Measurements from ENCODE around the gene GLIPR2. TPM values are rescaled to one million over a fixed set of nuclear protein-coding genes. Genes with fewer than 3 reads are reported as not detected.
"Not testable (repeated sequence)": the region's sequence is repeated elsewhere in the genome, so short reads cannot be mapped to it uniquely, and the experiment has no call there.

GLIPR2 gene, protein sequence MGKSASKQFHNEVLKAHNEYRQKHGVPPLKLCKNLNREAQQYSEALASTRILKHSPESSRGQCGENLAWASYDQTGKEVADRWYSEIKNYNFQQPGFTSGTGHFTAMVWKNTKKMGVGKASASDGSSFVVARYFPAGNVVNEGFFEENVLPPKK
- total RNA-seq = 28.8 and 30.1 TPM in 2 replicates

DNA sequence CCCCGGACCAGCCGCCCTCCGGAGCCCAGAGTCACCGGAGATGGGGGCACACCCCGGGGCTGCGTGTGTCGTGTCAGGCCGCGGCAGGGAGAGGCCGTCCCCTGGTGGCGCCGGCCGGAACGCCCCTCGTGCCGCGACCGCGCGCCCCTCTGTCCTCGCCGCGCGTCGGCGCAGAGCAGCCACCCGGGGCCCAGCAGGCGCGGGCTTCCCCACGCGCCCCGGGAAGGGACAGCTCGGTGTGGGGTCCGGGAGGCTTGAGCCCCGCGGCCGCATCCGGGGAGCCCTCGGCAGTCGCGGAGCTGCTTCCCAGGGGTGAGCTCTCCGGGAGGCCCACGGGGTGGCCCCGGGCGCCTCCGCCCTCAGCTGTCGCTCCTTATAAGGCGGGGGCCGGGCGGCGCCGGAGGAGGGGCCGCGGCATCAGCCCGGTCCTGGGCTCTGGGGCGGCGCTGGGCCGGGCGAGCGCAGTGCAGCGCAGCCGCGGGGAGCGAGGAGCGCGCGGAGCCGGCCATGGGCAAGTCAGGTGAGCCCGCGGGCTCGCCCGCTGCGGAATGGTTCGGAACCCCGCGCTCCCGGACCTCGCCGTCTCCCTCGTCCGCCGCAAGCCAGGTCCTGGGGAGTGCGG lies at the start of gene GLIPR2:
GLIPR2 (plus strand) TSS at position 462 of the 622 bp plus-strand sequence; CDS start at position 508, 46 bp downstream.
- peak within 1 kb of the TSS; percentile 72 for H3K27ac Mint-ChIP-seq
- DNase-seq (ENCODE audit: low spot score) = peak; percentile 77
- H3K4me3 Mint-ChIP-seq (ENCODE audit: low read depth) = peak within 1 kb of the TSS; percentile 96
- intact Hi-C loops (cut with micrococcal nuclease) = loop anchor here (2.0 kb wide), 2 partner anchors 14 to 54 kb away; partner anchors contain the start of gene CLTA
- peaks cover 43% of the 10 kb centered on the region for H3K4me1 Mint-ChIP-seq (ENCODE audit: low read depth)
- H3K36me3 Mint-ChIP-seq (ENCODE audit: low read depth) = peaks cover 9% of the 10 kb centered on the region
- no peaks in the 10 kb centered on the region for H3K9me3 Mint-ChIP-seq
- H3K27me3 Mint-ChIP-seq (ENCODE audit: low read depth) = peaks cover 12% of the 10 kb centered on the region

DNA sequence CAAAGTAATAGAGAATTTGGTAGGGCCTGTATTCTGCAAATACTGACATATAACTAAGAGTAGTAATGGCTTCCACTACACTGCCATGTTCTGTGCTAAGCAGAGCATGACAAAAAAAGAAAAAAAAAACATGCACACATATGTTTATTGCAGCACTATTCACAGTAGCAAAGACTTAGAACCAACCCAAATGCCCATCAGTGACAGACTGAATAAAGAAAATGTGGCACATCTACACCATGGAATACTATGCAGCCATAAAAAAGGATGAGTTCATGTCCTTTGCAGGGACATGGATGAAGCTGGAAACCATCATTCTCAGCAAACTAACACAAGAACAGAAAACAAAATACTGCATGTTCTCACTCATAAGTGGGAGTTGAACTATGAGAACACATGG lies 49.5 kb upstream of the GLIPR2 start:
- H3K4me3 Mint-ChIP-seq (ENCODE audit: low read depth); H3K27ac Mint-ChIP-seq; intact Hi-C loops (cut with micrococcal nuclease); DNase-seq (ENCODE audit: low spot score); H3K27me3 Mint-ChIP-seq (ENCODE audit: low read depth); H3K4me1 Mint-ChIP-seq (ENCODE audit: low read depth): not testable (repeated sequence)
- peaks cover 12% of the 10 kb centered on the region for H3K36me3 Mint-ChIP-seq (ENCODE audit: low read depth)
- peaks cover 14% of the 10 kb centered on the region for H3K9me3 Mint-ChIP-seq

DNA sequence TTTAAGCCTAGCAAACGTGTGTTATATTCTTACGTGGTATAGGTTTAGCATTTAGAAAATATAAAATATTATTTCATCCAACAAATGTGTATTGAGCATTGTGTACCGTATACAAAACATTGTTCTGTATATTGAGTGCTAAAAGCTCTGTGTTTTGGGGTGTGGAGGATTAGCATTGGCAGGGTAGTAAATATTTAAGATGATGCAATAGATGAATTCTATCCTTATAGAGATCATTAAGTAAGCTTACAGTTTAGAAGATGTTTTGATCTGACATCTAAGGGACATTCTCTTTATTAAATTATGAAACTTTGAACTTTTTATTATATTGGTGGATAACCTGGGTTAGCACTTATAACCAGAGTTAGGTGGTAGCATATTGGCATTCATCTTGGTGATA lies 48.5 kb upstream of the GLIPR2 start:
- DNase-seq (ENCODE audit: low spot score) = no peak
- H3K9me3 Mint-ChIP-seq = peaks cover 16% of the 10 kb centered on the region
- peaks cover 12% of the 10 kb centered on the region for H3K4me1 Mint-ChIP-seq (ENCODE audit: low read depth)
- H3K27ac Mint-ChIP-seq = no peak overlapping the region
- peaks cover 14% of the 10 kb centered on the region for H3K36me3 Mint-ChIP-seq (ENCODE audit: low read depth)
- intact Hi-C loops (cut with micrococcal nuclease) = no loop called here
- no peaks in the 10 kb centered on the region for H3K27me3 Mint-ChIP-seq (ENCODE audit: low read depth)
- no peak overlapping the region for H3K4me3 Mint-ChIP-seq (ENCODE audit: low read depth)

DNA sequence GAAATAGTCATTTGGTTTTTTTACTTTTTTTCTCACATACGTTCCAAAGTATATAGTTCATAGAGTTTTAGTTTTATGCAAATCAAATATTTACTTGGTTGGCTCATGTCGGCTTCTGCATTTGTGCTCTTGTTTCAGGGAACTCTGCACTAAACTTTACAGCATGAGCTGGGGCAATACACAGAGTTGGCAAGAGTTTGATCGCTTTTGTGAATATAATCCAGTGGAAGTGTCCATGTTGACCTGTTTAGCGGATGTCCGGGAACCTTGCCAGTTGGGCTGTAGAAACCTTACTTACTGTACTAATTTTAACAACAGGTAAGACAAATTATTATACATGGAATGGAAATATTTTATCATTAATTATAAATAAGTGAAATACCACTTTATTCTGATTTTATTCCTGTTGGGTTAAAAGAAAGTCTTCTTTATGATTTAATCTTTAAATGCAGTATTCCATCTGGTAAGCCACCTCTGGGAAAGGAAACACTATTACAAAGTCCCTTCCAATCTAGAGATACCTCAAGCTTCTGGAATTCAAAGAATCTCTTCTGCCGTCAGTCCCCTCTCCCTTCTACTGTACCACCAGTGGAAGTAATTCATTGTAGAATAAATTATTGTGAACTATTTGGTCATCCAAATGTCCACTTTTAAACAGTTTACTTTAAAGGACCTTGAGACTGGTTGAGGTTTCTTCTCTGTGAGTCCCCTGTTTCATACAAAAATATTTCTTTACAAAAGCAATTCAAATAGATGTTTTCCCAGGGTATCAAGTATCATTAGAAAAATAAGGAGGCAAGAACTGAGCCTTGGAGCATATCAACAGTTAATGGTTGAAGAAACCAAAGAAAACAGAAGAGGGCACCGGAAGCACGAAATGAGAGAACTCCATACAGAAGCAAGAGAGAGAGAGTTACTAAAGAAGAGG lies 45.2 kb upstream of the GLIPR2 start:
- H3K9me3 Mint-ChIP-seq = peaks cover 16% of the 10 kb centered on the region
- H3K27me3 Mint-ChIP-seq (ENCODE audit: low read depth) = no peaks in the 10 kb centered on the region
- peaks cover 14% of the 10 kb centered on the region for H3K36me3 Mint-ChIP-seq (ENCODE audit: low read depth)
- no peak for DNase-seq (ENCODE audit: low spot score)
- H3K4me3 Mint-ChIP-seq (ENCODE audit: low read depth) = peak overlapping the region; percentile 26
- intact Hi-C loops (cut with micrococcal nuclease) = no loop called here
- H3K4me1 Mint-ChIP-seq (ENCODE audit: low read depth) = peaks cover 18% of the 10 kb centered on the region
- peak overlapping the region; percentile 57 for H3K27ac Mint-ChIP-seq

DNA sequence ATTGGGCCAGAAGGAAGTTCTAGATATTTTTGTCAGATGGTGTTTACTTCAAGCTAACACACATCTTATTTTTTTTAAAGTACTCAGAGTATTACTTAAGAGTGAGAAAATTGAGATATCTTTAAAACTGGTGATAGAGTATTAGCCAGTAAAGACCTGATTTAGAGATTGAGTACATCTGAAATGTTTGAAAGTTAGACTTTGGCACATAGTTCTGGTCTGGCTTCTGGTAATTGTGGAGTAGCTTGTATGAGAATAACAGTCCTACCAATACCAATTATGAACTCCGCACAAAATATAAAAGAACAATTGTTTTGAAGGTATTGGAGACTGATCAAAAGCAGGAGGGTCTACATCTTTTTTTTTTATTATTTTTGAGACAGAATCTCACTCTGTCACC lies 44.5 kb upstream of the GLIPR2 start:
- Mint-ChIP-seq H3K36me3 (ENCODE audit: low read depth) (peaks cover 11% of the 10 kb centered on the region), H3K4me3 (ENCODE audit: low read depth) (no peak overlapping the region), H3K9me3 (peaks cover 12% of the 10 kb centered on the region), H3K4me1 (ENCODE audit: low read depth) (peaks cover 18% of the 10 kb centered on the region), H3K27ac (no peak overlapping the region), H3K27me3 (ENCODE audit: low read depth) (no peaks in the 10 kb centered on the region)
- intact Hi-C loops (cut with micrococcal nuclease) = no loop called here
- DNase-seq (ENCODE audit: low spot score) = no peak

DNA sequence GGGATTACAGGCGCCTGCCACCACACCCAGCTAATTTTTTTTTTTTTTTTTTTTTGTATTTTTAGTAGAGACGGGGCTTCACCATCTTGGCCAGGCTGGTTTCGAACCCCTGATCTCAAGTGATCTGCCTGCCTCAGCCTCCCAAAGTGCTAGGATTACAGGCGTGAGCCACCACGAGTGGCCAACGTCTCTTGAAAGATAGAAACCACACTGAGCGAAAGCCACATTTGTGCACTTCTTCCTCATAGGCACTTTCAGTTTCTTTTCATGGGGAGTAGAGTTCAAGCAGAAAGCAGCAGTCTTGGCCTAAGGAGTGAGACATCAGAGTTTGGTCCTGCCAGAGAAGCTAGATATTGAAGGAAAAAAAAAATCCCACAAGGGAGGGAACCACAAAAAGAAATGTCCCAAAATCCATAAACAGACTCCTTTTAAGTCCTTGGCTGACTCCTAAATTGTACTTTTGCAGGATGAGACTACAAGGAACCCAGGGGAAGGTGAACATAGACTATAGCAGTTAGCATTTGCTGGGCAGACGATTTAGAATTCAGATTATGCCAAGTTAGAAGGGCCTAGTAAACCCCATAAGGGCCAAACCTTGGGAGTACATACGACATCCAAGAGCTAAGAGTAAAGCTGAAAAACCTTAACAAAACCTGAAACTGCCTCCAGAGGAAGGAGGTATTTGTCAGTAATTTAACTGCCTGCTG lies 43.9 kb upstream of the GLIPR2 start:
- intact Hi-C loops (cut with micrococcal nuclease) = no loop called here
- DNase-seq (ENCODE audit: low spot score) = peak; percentile 36
- H3K9me3 Mint-ChIP-seq = peaks cover 8% of the 10 kb centered on the region
- H3K27me3 Mint-ChIP-seq (ENCODE audit: low read depth) = no peaks in the 10 kb centered on the region
- peaks cover 18% of the 10 kb centered on the region for H3K4me1 Mint-ChIP-seq (ENCODE audit: low read depth)
- peaks cover 9% of the 10 kb centered on the region for H3K36me3 Mint-ChIP-seq (ENCODE audit: low read depth)
- H3K4me3 Mint-ChIP-seq (ENCODE audit: low read depth) = no peak overlapping the region
- H3K27ac Mint-ChIP-seq = peak overlapping the region; percentile 85

DNA sequence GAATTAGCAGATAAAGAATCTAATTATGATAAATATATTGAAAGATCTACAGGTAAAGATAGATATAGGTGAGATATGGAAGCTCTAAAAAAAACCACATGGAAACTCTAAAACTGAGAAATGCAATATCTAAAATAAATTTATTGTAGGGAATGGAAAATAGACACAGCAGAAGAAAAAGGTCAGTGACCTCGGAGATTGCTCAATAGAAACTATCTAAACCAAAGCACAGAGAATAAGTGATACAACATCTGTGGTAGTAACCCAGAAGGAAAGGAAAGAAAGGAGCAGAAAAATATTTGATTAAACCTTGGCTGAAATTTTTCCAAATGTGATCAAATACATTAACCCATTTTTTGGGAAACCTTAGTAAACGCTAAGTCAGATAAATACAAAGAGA lies 43.1 kb upstream of the GLIPR2 start:
- Mint-ChIP-seq H3K36me3 (ENCODE audit: low read depth) (peaks cover 9% of the 10 kb centered on the region), H3K9me3 (peaks cover 8% of the 10 kb centered on the region), H3K4me1 (ENCODE audit: low read depth) (peaks cover 18% of the 10 kb centered on the region), H3K4me3 (ENCODE audit: low read depth) (no peak overlapping the region), H3K27ac (no peak overlapping the region), H3K27me3 (ENCODE audit: low read depth) (no peaks in the 10 kb centered on the region)
- intact Hi-C loops (cut with micrococcal nuclease) = no loop called here
- no peak for DNase-seq (ENCODE audit: low spot score)

DNA sequence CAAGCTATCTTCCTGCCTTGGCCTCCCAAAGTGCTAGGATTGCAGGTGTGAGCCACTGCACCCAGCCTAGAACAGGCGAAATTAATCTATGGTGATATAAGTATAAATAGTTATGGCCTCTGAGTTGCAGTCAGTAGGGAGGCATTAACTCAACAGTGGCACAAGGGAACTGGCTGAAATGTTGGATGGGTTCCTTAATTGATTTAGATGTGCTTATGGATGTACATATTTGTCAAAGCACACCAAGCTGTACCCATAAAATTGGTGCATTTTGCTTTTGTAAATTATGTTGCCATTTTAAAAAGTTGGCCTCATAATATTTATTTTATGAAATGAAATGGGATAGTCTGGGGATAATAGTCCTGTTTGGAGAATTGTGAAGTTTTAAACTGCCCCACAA lies 36.8 kb upstream of the GLIPR2 start:
- no peaks in the 10 kb centered on the region for H3K9me3 Mint-ChIP-seq
- H3K4me3 Mint-ChIP-seq (ENCODE audit: low read depth) = no peak overlapping the region
- no peaks in the 10 kb centered on the region for H3K36me3 Mint-ChIP-seq (ENCODE audit: low read depth)
- peaks cover 6% of the 10 kb centered on the region for H3K4me1 Mint-ChIP-seq (ENCODE audit: low read depth)
- intact Hi-C loops (cut with micrococcal nuclease) = loop anchor here (5.0 kb wide), 2 partner anchors 53 to 233 kb away; no protein-coding TSS in a partner anchor
- no peak for DNase-seq (ENCODE audit: low spot score)
- H3K27me3 Mint-ChIP-seq (ENCODE audit: low read depth) = no peaks in the 10 kb centered on the region
- no peak overlapping the region for H3K27ac Mint-ChIP-seq

DNA sequence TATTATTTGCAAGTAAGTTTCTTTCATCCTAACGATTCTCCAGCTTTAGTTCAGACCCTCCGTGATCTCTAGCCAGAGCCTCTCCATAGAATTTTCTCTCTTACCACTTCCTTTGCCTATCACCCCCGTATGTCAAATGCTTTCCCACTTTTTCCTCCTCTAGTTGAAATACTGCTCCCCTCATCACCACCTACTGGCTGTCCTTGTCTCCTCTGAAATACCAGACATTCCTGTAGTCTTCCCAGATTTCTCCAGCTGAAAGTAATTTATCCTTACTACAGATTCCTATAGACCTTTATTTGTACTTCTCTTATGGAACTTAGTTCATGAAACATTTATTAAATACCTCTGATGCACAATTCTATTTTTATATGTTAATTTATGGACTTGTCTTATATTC lies 36.0 kb upstream of the GLIPR2 start:
- Mint-ChIP-seq H3K27me3 (ENCODE audit: low read depth) (no peaks in the 10 kb centered on the region), H3K27ac (no peak overlapping the region), H3K36me3 (ENCODE audit: low read depth) (no peaks in the 10 kb centered on the region), H3K9me3 (no peaks in the 10 kb centered on the region), H3K4me3 (ENCODE audit: low read depth) (no peak overlapping the region), H3K4me1 (ENCODE audit: low read depth) (peaks cover 6% of the 10 kb centered on the region)
- intact Hi-C loops (cut with micrococcal nuclease) = loop anchor here (5.0 kb wide), 2 partner anchors 52 to 232 kb away; no protein-coding TSS in a partner anchor
- no peak for DNase-seq (ENCODE audit: low spot score)

DNA sequence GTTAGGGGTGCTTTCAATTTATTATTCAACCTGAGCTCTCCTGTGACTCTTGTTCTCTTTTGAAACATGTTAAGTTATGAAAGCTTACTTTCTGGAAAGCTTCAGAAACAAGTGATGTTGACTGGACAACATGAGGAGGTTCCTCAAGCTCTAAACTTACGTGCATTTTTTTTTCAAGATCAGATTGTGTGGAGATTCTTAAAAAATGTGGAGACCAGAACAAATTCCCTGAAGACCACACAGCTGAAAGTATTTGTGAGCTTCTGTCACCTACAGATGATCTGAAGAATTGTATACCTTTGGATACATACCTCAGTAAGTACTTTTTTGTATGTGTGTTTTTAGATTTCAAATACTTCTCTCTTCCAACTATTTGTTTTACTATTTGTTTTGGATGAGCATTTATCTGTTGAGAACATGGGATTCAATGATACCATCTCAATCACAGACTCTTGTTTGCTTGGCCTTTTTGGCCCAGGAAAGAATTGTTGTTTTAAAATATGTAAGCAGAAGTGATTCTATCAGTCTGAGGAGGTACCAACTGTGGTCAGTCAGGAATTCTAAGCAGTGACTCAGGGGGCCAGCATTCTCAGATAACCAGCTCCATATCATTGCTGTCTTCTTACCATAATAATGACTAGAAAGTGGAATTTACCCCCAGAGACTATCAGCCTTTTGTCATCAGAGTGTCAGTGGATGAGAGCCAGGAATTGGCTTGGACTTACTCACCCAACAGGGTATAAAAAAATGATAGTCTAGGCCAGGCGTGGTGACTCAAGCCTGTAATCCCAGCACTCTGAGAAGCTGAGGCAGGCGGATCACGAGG lies 34.4 kb upstream of the GLIPR2 start:
- H3K36me3 Mint-ChIP-seq (ENCODE audit: low read depth) = no peaks in the 10 kb centered on the region
- intact Hi-C loops (cut with micrococcal nuclease) = loop anchor here (5.0 kb wide), 2 partner anchors 50 to 230 kb away; no protein-coding TSS in a partner anchor
- H3K27me3 Mint-ChIP-seq (ENCODE audit: low read depth) = no peaks in the 10 kb centered on the region
- no peak for DNase-seq (ENCODE audit: low spot score)
- H3K27ac Mint-ChIP-seq = no peak overlapping the region
- H3K9me3 Mint-ChIP-seq = no peaks in the 10 kb centered on the region
- no peak overlapping the region for H3K4me3 Mint-ChIP-seq (ENCODE audit: low read depth)
- peaks cover 6% of the 10 kb centered on the region for H3K4me1 Mint-ChIP-seq (ENCODE audit: low read depth)

DNA sequence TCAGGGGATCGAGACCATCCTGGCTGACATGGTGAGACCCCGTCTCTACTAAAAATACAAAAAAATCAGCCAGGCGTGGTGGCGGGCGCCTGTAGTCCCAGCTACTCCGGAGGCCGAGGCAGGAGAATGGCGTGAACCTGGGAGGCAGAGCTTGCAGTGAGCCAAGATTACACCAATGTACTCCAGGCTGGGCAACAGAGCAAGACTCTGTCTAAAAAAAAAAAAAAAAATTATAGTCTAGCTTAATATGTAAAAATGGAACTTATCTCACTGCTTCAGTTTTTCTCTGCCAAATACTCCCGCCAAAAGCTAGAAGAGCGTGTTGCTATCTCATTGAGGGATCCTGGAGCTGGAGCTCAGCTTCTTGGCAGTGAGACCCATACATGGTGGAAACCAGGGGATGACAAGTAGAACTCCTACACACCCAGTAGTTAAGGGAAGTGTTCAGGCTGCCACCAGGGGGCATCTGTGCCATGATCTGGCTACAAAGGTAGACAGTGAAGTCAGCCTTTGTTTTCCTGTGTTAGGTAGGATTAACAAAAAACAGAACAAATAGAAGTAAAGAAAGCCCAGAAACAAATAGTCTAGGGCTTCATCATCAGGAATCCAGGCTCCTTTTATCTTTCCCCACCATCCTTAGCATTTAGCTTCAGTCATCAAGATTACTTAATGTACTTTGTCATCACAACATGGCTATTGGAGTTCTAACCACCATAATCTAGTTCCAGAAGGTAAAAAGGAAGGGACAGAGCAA lies 33.6 kb upstream of the GLIPR2 start:
- Mint-ChIP-seq H3K27ac (no peak overlapping the region), H3K27me3 (ENCODE audit: low read depth) (no peaks in the 10 kb centered on the region), H3K4me1 (ENCODE audit: low read depth) (peaks cover 7% of the 10 kb centered on the region), H3K4me3 (ENCODE audit: low read depth) (no peak overlapping the region), H3K9me3 (no peaks in the 10 kb centered on the region), H3K36me3 (ENCODE audit: low read depth) (peaks cover 3% of the 10 kb centered on the region)
- DNase-seq (ENCODE audit: low spot score) = peak; percentile 75
- intact Hi-C loops (cut with micrococcal nuclease) = loop anchor here (1.0 to 5.0 kb wide), 3 partner anchors 49 to 229 kb away; no protein-coding TSS in a partner anchor
